GM12878 (cell line): ENCODE results near the gene ANKAR.

ENCODE experiments used
- BHLHE40 ChIP-seq, 2 experiments: fragments of 450-650 bp in 1 of 2; IDR thresholded peaks; 2 replicates each; pipeline ENCODE4 v1.6.1; 2011 to 2017; ENCODE audit warnings: low read depth in 2 of 2, borderline replicate concordance in 1 of 2, improper control_type of control experiment in 1 of 2, low read length in 1 of 2, mild to moderate bottlenecking in 1 of 2
- CEBPB ChIP-seq, 2 experiments: fragments of 150-350 bp in 1 of 2; IDR thresholded peaks; 2 replicates each; pipeline ENCODE4 v1.6.1; 2012 to 2014; ENCODE audit warnings: low read depth in 2 of 2, low read length in 2 of 2, borderline replicate concordance in 1 of 2, inconsistent platforms in 1 of 2
- CTCF ChIP-seq, 3 experiments: IDR thresholded peaks in 2 of 3; conservative IDR thresholded peaks in 1 of 3; 2 replicates each; pipeline ENCODE4 v1.5.1; 2011; ENCODE audit warnings: low read depth in 3 of 3, low read length in 3 of 3, mild to moderate bottlenecking in 3 of 3, control low read depth in 2 of 3, moderate library complexity in 2 of 3, inconsistent platforms in 1 of 3, mixed read lengths in 1 of 3; ENCODE audit not compliant: control insufficient read depth in 2 of 3, insufficient read depth in 1 of 3; ENCODE audit errors: extremely low read depth in 1 of 3
- EGR1 ChIP-seq, 2 experiments: IDR thresholded peaks; 1 replicate in 1 of 2; 2 replicates in 1 of 2; pipeline ENCODE4 v1.6.1; 2011 to 2012; ENCODE audit warnings: low read depth in 2 of 2, low read length in 2 of 2, borderline replicate concordance in 1 of 2, mild to moderate bottlenecking in 1 of 2, moderate library complexity in 1 of 2
- GATAD2B ChIP-seq: fragments of 450-650 bp; conservative IDR thresholded peaks from 2 replicates; pipeline ENCODE4 v1.6.1; 2017; ENCODE audit warnings: low read depth, mild to moderate bottlenecking, moderate library complexity
- MTA3 ChIP-seq: IDR thresholded peaks from 2 replicates; pipeline ENCODE4 v1.6.1; 2012; ENCODE audit warnings: low read length, inconsistent platforms, borderline replicate concordance
- NR2C2 ChIP-seq: IDR thresholded peaks from 2 replicates; pipeline ENCODE4 v1.6.1; 2011; ENCODE audit warnings: borderline replicate concordance, low read depth; ENCODE audit not compliant: control insufficient read depth, insufficient read length
- REST ChIP-seq: IDR thresholded peaks from 2 replicates; pipeline ENCODE4 v1.6.1; 2012; ENCODE audit warnings: mild to moderate bottlenecking, low read depth, low read length
- TARDBP ChIP-seq: IDR thresholded peaks from 2 replicates; pipeline ENCODE4 v1.6.1; 2016; ENCODE audit warnings: borderline replicate concordance

GRCh38 chr2:189673661-189674373 is 653 bp upstream of the ANKAR start:
- no peak for TF ChIP-seq GATAD2B
- TF ChIP-seq MTA3: no peak
- TF ChIP-seq TARDBP: no peak
- no peak for TF ChIP-seq CTCF (IDR thresholded peaks at IDR 0.05 in 2 of 3, conservative IDR thresholded peaks at IDR 0.05 in 1 of 3; ENCODE audit: control insufficient read depth in 2 of 3, extremely low read depth in 1 of 3, insufficient read depth in 1 of 3, low read depth in 3 of 3, low read length in 3 of 3)
- no peak for TF ChIP-seq CEBPB (IDR thresholded peaks at IDR 0.05; ENCODE audit: borderline replicate concordance in 1 of 2, low read depth in 2 of 2, low read length in 2 of 2)
- no peak for TF ChIP-seq EGR1 (IDR thresholded peaks at IDR 0.05; ENCODE audit: borderline replicate concordance in 1 of 2, low read depth in 2 of 2, low read length in 2 of 2)
- TF ChIP-seq NR2C2: no peak
- TF ChIP-seq BHLHE40 (IDR thresholded peaks at IDR 0.05; ENCODE audit: borderline replicate concordance in 1 of 2, low read depth in 2 of 2, low read length in 1 of 2): no peak
- TF ChIP-seq REST: no peak
